Stimulated activated CD8-positive, alpha-beta memory T cell treated with anti-CD3 and anti-CD28 coated beads, Interleukin-7, amount 100 ng/mL, for 24 hours (primary cell): ENCODE results near the gene FAM234A.

ENCODE experiments used
- DNase-seq: peaks from one replicate; pipeline ENCODE4 v3.0.0-alpha.2; 2020; ENCODE audit warnings: low read depth

Gene FAM234A

GRCh38 chr16:281660-282255 lies 47.1 kb downstream of the FAM234A start:
- DNase-seq, result no peak

- DNase-seq, result no peak
Measured at GRCh38 chr16:282491-282890, 47.9 kb downstream of the FAM234A start.

- DNase-seq, result no peak
Measured at GRCh38 chr16:283033-283805, 48.6 kb downstream of the FAM234A start, which contains the start of gene PDIA2. Gene PDIA2, plus strand, starts transcription at chr16:283164. Its CDS starts 6 bp downstream, at chr16:283170.

GRCh38 chr16:284204-285120 lies 49.8 kb downstream of the FAM234A start:
- no peak for DNase-seq

GRCh38 chr16:285146-286055 lies 50.8 kb downstream of the FAM234A start:
- no peak for DNase-seq

GRCh38 chr16:286491-287297 lies 52.1 kb downstream of the FAM234A start:
- no peak for DNase-seq

GRCh38 chr16:287298-287811 lies 52.7 kb downstream of the FAM234A start:
- no peak for DNase-seq

- no peak for DNase-seq
Measured at GRCh38 chr16:287981-288920, 53.6 kb downstream of the FAM234A start.

GRCh38 chr16:289395-289997 lies 54.9 kb downstream of the FAM234A start:
- DNase-seq, result no peak

- no peak for DNase-seq
Measured at GRCh38 chr16:290015-290680, 55.5 kb downstream of the FAM234A start.

GRCh38 chr16:290681-291405 lies 56.2 kb downstream of the FAM234A start:
- no peak for DNase-seq

GRCh38 chr16:291539-291938 lies 56.9 kb downstream of the FAM234A start:
- DNase-seq, result no peak

GRCh38 chr16:293043-293775 lies 58.6 kb downstream of the FAM234A start:
- DNase-seq, result no peak

- DNase-seq, result no peak
Measured at GRCh38 chr16:296276-296675, 61.7 kb downstream of the FAM234A start.

- DNase-seq, result no peak
Measured at GRCh38 chr16:296806-297510, 62.3 kb downstream of the FAM234A start.

- DNase-seq, result no peak
Measured at GRCh38 chr16:297832-298231, 63.2 kb downstream of the FAM234A start.
